Activated naive CD4-positive, alpha-beta T cell treated with anti-CD3 and anti-CD28 coated beads, Interleukin-2, amount 50 U/mL, for 72 hours (primary cell): ENCODE data around the gene TREX2. TPM values are rescaled to one million over a fixed set of nuclear protein-coding genes. Genes with fewer than 3 reads are reported as not detected.

ENCODE experiments used
- ATAC-seq, 2 donors: fragments of 150-1000 bp; cut with Tn5 transposase; 2 replicates each; pipeline ENCODE4 v1.10.0; 2021; ENCODE audit warnings: mild to moderate bottlenecking in 2 of 2, moderate library complexity in 2 of 2
- DNase-seq, 2 donors: peaks; one replicate each; pipeline ENCODE4 v3.0.0; 2021 to 2022; ENCODE audit warnings: low spot score in 2 of 2
- H3K27ac Mint-ChIP-seq, 2 donors: one replicate each; pipeline ENCODE4 v1.8.0; 2022; ENCODE audit warnings: mild to moderate bottlenecking in 2 of 2, mixed read lengths in 2 of 2
- H3K36me3 Mint-ChIP-seq, 2 donors: one replicate each; pipeline ENCODE4 v1.8.0; 2022; ENCODE audit warnings: mixed read lengths in 2 of 2
- H3K9me3 Mint-ChIP-seq, 2 donors: one replicate each; pipeline ENCODE4 v1.8.0; 2022; ENCODE audit warnings: mixed read lengths in 2 of 2
- total RNA-seq, 2 donors: library from RNA; stranded (reverse); gene quantifications; one replicate each; pipeline ENCODE4 v1.2.3, GENCODE V29; 2022

The TREX2 gene
- total RNA-seq, 2 donors from 2014 or later = 1.0 to 1.6 TPM

DNA sequence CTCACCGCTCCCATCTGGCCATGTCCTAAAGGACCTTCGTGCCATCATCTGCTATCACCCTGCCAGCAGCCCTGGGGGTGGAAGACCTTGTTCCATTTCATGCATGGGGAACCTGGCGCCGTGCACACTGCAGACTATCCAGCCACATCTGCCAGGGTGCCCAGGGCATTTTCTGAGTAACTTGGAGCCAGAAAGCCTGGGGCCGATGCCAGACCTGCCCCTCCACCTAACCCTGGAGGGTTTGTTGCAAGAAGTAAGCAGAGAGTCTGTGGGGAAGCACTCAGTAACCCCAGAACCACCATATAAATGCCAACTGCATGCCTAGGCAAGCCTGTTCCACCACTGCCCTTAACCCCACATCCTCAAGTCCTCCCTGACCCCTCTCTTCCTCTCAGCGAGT, 17.2 kb upstream of the TREX2 start:
- Mint-ChIP-seq H3K36me3 (no peaks in the 10 kb centered on the region), H3K9me3 (no peaks in the 10 kb centered on the region), H3K27ac (no peak overlapping the region)
- DNase-seq = no peak
- ATAC-seq = no peak

DNA sequence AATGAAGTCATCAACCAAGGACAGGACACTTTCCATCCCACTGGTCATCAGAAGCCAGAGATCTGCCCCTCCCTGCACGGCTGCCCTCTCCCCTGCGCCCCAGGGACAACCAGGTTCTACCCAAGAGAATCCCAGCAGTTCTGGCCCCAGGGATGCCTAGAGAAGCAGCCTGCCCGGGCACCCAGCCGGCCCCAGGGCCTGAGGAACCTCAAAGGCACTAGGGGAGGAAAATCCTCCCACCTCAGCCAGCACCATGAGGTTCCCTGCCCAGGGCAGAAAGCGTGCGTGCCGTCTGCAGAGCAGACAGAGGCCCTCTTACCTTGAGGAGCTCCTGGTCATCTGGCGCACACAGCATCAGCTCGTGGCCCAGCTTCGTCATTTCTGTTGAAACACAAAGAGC, 16.4 kb upstream of the TREX2 start:
- H3K9me3 Mint-ChIP-seq = no peaks in the 10 kb centered on the region
- H3K36me3 Mint-ChIP-seq = no peaks in the 10 kb centered on the region
- ATAC-seq = no peak
- no peak overlapping the region for H3K27ac Mint-ChIP-seq
- no peak for DNase-seq

DNA sequence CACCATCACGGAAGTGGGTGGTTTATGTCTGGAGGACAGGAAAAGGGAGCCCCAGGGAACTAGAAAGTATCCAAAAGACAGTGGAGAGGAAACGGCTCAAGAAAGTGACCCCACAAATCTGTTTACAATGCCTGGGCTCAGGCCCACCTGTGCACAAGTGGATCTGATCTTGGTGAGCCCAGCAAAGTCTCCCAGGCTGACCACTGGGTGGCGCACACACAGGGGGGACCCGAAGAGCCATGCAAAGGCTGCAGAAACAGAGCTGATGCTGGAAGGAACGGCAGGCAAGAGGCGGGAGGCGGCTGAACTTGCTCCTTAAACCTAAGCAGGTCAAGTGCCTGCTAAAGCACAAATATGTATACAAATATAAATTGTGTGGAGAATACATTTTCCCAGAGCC, 15.0 kb upstream of the TREX2 start:
- H3K36me3 Mint-ChIP-seq = no peaks in the 10 kb centered on the region
- no peaks in the 10 kb centered on the region for H3K9me3 Mint-ChIP-seq
- no peak overlapping the region for H3K27ac Mint-ChIP-seq
- DNase-seq (peak in 1 of 2 donors; percentile 24), ATAC-seq (peak in 1 of 2 donors; percentile 67)

DNA sequence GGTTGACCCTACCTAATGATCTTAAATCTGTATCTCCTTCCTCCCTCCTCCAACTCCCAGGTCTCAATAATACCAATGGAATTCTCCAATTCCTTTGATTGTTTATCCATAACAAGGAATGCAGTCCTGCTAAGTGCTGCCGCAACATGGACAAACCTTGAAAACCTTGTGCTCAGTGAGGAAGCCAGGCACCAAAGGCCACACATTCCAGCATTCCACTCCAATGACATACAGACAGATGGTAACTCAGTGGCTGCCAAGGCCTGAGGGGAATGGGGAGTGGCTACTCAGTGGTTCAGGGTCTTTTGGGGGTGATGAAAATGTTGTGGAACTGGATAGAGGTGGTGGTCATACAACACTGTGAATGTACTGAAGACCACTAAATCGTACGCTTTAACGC, 14.1 kb upstream of the TREX2 start:
- no peak for DNase-seq
- ATAC-seq = no peak
- Mint-ChIP-seq H3K9me3 (no peaks in the 10 kb centered on the region), H3K27ac (no peak overlapping the region), H3K36me3 (no peaks in the 10 kb centered on the region)

DNA sequence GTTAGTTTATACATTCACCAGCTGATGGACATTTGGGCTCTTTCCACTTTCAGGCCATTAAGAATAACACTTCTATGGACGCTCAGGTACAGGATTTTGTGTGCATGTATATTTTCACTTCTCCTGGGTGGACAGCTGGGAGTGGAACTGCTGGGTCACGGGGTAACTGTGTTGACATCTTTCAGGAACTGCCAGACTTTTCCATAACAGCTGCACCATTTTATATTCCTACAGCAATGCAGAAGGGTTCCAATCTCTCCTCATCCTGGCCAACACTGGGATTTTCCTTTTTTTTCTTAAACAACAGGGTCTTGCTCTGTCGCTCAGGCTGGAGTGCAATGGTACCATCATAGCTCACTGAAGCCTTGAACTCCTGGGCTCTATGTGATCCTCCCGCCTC, 12.6 kb upstream of the TREX2 start:
- ATAC-seq (no peak), DNase-seq (no peak)
- Mint-ChIP-seq H3K9me3 (no peaks in the 10 kb centered on the region), H3K36me3 (no peaks in the 10 kb centered on the region), H3K27ac (no peak overlapping the region)

DNA sequence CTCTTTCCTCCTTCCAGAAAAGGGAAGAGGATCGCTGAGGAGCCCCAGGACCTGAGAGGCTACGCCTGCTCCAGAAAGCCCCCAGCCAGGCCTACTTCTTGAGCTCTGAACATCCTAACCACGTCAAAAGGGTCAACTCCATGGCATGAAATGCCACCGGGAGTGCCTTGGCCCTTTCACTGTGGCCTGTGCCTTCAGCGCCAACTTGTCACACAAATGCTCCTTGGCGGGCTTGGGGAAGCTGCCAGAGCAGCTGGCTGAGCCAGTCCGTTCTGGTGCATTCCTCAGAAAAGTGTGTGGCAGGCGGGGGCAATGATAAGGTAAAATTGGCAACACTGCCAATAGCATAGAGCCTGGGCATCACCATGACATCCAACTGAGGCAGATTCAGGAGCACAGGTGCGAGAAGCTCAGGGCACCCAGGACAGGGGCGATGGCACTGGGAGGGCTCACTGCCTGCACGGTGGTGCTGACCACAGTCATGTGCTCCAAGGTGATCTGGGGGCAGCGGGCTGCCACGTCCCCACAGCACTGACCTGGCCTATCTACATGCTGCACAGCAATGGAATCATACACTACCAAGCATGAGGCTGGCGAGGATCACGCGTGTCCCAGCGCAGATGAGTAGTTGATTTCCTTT, 12.1 kb upstream of the TREX2 start:
- no peaks in the 10 kb centered on the region for H3K9me3 Mint-ChIP-seq

DNA sequence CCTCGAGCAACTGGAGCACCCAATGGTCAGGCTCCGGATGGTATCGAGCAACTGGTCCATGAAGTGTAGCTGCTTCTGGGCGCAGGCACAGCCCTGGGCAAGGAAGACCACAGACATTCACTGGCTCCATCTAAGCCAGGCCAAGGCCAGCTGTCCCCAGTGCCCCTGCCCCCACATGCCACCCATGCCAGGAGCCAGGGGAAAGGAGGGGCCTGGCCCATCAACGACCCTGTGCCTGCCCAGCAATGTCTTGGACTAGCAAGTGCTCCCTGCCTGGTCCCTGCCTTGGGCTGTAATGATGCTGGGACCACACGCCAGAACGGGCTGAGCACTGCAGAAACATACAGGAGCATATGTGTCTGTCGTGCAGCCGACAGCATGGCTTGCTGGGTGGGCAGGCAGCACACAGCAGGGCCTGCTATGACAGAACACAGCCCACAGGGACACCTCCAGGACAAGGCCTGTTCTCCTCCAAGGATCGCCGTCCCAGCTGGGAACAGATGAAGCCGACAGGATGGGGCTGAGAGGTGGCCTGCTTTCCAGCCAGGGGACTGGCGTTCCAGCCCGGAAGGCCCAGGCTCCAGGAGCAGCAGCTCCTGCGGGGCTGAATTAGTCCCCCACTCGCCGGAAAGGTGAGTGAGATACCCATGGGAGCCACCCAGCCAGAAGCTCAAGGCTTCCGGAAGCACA, 11.4 kb upstream of the TREX2 start:
- Mint-ChIP-seq H3K27ac (no peak overlapping the region), H3K9me3 (no peaks in the 10 kb centered on the region), H3K36me3 (no peaks in the 10 kb centered on the region)
- DNase-seq (no peak), ATAC-seq (no peak)

More for the DNA sequence above, 12.1 kb upstream of the TREX2 start:
- ATAC-seq (no peak), DNase-seq (no peak)
- Mint-ChIP-seq H3K27ac (no peak overlapping the region), H3K36me3 (no peaks in the 10 kb centered on the region)

DNA sequence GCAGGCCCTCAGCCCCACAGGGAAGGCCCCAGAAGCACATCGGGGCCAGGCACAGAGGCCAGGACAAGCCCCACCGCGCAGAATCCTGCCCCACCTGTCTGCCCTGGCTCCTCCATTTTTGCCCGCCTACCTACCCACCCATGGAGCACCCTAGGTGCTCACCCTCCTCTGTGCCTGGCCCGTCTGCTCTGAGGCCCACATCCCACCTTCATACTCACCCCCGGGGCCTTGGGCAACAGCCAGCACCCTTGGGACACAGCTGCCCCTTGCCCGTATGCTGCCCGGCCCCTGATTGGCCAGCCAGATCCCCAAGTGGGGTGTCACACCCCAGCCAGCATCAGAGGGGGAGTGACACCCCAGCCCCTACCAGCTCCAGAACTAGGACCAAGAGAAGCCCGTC, 10.8 kb upstream of the TREX2 start:
- ATAC-seq (no peak), DNase-seq (no peak)
- H3K27ac Mint-ChIP-seq = peak overlapping the region in 1 of 2 donors; percentile 68
- H3K36me3 Mint-ChIP-seq = no peaks in the 10 kb centered on the region
- no peaks in the 10 kb centered on the region for H3K9me3 Mint-ChIP-seq

DNA sequence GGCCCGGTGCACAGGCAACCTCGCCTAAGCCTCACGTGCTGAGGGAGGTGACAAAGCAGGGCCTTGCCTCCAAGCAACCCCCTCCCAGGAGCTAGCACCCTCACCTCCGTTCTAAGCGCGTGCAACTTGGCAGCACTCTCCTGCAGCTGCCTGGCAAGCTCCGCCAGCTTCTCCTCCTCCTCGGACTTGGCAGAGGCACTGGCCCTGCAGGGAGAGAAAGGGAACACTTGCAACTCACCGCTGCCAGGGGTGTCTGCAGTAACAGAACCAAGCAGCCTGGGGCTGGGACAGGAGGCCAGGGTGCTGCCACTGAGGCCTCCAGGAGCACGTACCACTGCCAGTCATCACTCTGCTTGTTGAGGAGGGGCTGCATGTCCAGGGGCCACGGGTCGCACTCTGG, 10.3 kb upstream of the TREX2 start:
- no peak overlapping the region for H3K27ac Mint-ChIP-seq
- ATAC-seq (no peak), DNase-seq (no peak)
- H3K9me3 Mint-ChIP-seq = no peaks in the 10 kb centered on the region
- no peaks in the 10 kb centered on the region for H3K36me3 Mint-ChIP-seq

DNA sequence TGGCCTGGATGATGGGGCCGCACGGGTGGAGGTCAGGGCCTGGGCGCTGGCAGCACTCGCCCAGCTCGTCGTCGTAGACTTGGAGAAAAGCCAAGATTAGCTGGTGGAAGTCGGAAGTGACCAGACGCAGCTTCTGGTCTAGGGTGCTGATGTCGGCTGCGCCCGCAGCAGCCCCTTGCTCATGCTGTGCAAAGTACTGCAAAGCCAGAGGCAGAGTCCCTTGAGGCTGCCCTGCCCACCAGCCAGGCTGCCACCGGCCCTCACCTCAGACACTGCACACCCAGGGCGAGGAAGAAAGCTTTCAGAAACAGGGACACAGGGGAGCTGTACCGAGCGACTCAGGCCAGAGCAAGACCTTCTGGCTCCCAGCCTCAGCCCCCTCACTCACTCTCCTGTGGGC, 9.7 kb upstream of the TREX2 start:
- Mint-ChIP-seq H3K27ac (no peak overlapping the region), H3K36me3 (no peaks in the 10 kb centered on the region), H3K9me3 (no peaks in the 10 kb centered on the region)
- ATAC-seq = no peak
- DNase-seq = no peak

DNA sequence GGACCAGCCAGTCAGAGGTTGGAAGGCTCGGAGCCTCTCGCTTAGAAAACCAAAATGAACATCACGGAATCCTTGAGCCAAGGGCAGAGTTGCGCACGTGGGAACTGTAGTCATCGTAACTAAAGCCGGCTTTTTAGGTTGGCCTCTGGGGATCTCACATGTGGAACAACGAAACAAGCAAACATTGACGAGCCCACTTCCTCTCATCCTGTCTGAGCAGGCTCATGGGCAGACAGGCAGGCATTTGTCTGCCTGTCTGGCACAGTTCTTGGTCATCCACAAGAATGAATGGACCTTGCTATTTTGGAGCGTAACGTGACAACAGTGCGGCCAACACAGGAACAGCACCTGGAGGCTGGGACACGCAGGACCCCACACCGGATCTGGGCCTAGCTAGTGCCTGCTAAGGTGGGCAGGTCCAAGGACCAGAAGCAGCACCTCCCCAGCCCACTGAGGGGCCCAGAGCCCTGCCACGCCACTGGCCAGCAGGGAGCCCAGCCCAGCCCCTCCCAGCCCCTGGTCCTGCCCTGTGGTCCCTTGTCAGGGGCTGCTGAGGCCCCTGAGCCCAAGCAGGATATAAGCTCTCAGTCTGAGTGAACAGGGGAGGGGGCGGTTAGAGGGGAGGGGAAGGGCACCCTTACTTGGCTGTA, 9.2 kb upstream of the TREX2 start:
- no peaks in the 10 kb centered on the region for H3K9me3 Mint-ChIP-seq
- H3K36me3 Mint-ChIP-seq = no peaks in the 10 kb centered on the region
- H3K27ac Mint-ChIP-seq = no peak overlapping the region

DNA sequence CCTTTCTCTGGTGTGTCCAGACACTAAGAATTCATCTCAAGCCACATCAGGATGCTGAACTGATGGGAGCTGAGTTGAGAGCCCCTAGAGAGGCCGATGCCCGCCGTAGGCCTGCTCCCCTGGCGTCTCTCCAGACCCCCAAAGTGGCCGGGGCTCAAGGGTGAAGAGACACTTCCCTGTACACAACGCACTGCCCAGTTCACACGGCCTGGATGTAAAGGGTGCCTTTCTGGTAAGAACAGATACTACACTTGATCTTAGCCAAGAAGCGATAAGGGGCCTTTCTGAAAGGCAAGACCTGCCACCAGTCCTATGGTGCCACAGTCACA, 5.1 kb upstream of the TREX2 start:
- no peak for DNase-seq
- no peaks in the 10 kb centered on the region for H3K9me3 Mint-ChIP-seq
- ATAC-seq = no peak
- no peaks in the 10 kb centered on the region for H3K36me3 Mint-ChIP-seq
- no peak overlapping the region for H3K27ac Mint-ChIP-seq

More for the DNA sequence above, 9.2 kb upstream of the TREX2 start:
- DNase-seq = no peak
- no peak for ATAC-seq

DNA sequence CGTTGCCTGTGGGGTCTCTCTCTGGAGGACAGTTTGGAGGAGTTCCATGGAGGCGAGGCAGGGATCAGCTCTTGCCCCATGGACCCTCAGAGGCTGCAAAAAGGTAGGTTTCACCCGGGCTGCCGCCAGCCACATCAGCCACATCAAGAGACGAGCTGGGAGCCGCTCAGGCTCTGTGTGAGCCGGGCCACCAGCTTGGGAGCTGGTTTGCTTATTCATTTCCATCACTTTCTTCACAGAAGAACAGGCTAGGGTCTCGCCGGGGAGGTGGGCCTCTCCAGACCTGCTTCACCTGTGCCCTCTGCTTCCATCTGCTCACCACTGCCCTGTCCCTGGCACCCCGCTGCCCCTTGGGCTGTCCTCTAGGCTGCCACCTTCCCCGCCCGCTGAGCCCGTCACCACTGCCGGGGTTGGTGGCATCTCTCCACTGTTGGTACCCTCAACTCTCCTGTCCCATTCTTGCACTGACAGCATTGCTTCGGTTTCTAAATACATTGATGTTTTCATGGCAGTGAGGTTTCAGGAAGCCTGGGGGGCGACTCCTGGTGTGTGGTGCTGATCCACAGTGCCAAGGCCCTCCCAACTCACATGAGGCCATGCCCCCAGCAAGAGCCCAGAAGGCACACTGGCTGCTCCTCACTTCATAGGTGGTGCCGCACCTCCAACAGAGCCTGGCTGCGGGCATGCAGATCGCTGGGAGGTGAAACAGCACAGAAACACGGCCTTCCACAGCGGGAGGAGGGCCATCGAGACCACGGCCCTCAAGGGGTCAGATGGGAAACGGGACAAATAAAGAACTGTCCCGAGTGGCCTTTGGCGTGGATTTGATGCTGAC, 4.5 kb upstream of the TREX2 start:
- Mint-ChIP-seq H3K9me3 (no peaks in the 10 kb centered on the region), H3K36me3 (no peaks in the 10 kb centered on the region), H3K27ac (no peak overlapping the region)
- no peak for DNase-seq
- ATAC-seq = no peak

DNA sequence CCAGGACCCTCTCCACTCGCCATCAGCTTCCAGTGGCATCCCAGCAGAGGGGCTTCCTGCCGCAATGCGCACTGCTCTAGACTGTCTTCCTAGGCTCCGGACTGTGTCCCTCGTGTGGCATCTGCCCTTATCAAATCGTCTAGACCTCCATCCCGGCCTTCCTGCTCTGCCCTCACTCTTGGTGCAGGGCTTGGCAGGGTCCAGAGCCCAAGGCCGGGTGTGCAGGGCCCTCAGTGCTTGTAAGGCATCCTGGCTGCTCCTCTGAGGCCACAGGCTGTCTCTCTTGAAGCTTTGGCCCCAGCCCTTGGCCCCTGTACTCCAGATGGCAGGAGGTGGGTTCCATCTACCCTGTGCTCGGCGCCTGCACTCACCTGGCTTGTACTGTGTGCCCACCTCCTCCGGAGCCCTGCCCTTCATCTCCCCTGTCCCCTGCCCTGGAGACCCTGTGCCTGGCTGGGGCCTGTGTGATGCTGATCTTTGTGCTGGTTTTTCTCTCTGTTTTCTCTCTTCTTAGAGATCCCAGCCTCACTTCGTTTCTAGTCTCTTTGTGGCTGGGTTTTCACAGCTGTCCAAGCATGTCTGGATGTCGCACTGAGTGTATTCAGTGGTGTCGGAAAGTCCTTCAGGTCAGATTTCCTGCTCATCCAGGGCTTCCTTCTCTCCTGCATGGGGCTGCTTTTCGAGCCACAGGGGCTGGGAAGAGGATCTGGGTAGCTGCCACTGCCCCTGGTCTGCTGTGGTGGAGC, 3.7 kb upstream of the TREX2 start:
- DNase-seq (no peak), ATAC-seq (no peak)
- Mint-ChIP-seq H3K9me3 (no peaks in the 10 kb centered on the region), H3K27ac (no peak overlapping the region), H3K36me3 (no peaks in the 10 kb centered on the region)

DNA sequence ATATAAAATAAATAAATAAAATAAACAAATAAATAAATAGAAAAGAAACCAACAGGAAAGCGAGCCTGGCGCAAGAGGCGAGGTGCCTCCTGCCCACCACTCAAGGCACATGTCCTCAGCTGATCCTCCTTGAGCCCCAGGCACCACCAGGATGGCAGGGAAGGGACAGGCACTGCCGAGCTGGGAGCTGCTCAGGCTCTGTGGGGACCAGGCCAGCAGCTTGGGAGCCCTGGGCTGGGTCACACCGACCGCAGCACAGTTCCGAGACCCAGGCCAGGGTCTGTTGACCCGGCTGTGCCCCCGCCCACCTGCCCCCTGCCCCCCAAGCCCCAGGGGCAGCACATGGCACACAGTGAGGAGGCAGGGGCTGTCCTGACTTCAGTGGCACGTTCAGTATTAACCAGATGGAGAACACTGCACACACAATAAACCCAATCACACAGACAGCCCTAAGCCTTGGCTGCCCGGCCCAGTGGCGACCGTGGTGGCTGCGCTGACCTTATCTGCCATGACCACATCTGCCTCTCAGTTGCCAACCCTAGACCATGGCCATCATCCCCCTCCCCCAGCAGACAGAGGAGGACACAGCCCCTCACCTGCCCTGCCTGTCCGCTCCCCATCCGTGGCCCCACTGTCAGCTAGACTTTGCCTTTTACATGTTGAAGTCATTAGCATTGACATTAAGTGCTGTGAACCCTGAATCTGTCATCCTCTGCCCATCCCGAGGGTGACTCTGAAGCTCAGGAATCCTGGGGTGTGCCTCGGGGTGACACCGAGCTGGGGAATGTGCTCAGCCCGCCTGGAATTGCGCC, 2.9 kb upstream of the TREX2 start:
- ATAC-seq (no peak), DNase-seq (no peak)
- no peaks in the 10 kb centered on the region for H3K36me3 Mint-ChIP-seq
- H3K27ac Mint-ChIP-seq = no peak overlapping the region
- no peaks in the 10 kb centered on the region for H3K9me3 Mint-ChIP-seq

DNA sequence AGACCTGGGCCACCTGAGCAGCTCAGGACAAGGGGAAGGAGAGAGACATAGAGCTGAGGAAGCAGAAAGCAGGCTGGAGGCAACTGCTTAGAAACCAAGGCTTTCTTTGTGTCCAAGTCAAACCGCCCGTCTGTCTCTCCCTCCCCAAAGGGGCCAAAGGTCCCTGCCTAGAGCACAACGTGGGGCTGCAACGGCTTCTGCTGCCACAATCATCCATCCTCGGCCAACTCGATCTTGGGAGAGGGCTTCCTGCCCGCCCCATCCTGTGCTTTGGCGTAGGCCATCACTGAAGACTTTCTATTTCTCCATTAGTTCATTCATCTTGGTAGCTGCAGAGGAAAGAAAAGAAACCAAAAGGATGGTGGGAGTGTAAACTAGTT, 1.7 kb upstream of the TREX2 start:
- ATAC-seq (no peak), DNase-seq (no peak)
- no peak overlapping the region for H3K27ac Mint-ChIP-seq

More for the DNA sequence above, 1.7 kb upstream of the TREX2 start:
- Mint-ChIP-seq H3K36me3 (no peaks in the 10 kb centered on the region), H3K9me3 (no peaks in the 10 kb centered on the region)
